GM12865 (cell line): ENCODE measurements around the gene GPANK1.
A peak's percentile ranks its signal among the peaks of the same experiment; 100 is the strongest.
"Not testable (repeated sequence)": the region's sequence is repeated elsewhere in the genome, so short reads cannot be mapped to it uniquely, and the experiment has no call there.

Source experiments
- DNase-seq: peaks from one replicate; pipeline ENCODE4 v3.0.0; 2010; ENCODE audit warnings: low read depth
- H3K4me3 ChIP-seq: 2 replicates; pipeline ENCODE4 v1.5.1; 2011; ENCODE audit warnings: mild to moderate bottlenecking, low read depth, low read length, control low read depth
- CTCF ChIP-seq: IDR thresholded peaks from 2 replicates; pipeline ENCODE4 v1.5.1; 2011; ENCODE audit warnings: low read length, control low read depth, low read depth, inconsistent platforms; ENCODE audit not compliant: insufficient read depth; ENCODE audit errors: missing control alignments

The GPANK1 gene

DNA sequence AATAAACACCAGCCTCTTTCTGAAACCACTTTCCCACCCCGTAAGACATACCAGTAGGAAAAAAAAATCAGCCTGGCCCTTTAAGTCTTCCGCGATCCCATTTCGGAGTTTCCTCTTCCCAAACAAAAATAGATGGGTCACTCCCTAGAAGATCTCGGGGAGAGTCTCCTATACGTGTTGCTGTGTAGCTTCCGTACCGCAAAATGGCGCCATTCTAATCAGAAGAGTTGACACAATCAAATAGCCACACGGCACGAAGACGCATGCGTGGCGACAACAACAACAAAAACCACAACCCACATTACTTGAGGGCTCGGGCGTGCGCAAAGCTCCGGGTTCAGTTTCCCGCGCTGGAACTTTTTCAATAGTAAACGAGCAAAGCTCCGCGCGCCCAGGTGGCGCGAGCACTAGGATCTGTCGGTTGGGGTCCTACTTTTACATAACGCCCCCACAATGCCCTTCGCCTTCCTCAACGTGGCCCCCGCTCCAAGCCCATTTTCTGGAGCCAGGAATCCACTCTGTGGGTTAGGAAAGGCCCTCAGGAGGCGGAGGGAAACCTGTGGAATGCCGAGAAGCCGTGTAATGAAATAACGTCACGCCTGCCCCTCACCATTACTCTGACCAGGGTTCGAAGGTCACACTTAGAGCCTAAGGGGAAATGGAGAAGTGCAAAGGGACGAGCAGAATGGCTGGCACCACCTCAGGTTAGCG, at the start of gene GPANK1:
GPANK1 (minus strand) TSS at position 208 of the 711 bp plus-strand sequence. CDS start 519 bp downstream, outside the sequence.
- DNase-seq: peak; percentile 97
- no peak for TF ChIP-seq CTCF
- H3K4me3 ChIP-seq: peak within 1 kb of the TSS; percentile 65

DNA sequence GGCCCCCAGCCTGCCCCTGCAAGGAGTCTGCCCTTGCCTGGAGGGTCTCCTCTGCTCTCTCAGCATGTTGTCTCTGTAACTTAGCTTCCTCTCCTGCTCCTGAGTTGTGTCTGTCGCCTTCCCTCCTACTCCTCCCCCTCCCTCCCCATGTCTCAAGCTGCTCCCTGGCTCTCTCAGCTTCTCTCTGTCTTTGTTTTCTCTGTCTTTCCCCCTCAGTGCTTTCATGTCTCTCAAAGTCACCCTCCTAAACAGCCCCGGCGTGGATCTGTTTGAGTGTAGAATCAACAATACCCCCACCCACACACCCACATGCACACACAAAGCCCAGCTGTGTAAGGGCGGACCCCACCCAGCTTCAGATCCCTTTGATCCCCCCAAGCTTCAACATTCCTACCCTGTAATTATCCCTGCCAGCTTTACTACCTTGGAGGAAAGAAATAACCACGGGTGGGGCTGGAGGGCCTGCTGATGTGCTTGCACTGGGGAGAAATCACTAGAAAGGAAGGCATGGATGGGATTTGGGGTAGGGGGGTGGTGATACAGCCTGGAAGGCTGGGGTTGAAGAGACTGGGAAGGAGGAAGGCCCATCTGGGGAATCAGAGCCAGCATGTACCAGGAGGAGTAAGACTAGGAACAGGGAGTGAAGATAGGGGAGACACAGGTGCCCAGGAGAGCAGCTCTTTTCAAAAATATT, 49.3 kb upstream of the GPANK1 start:
- H3K4me3 ChIP-seq: no peak overlapping the region
- no peak for DNase-seq
- TF ChIP-seq CTCF: no peak

DNA sequence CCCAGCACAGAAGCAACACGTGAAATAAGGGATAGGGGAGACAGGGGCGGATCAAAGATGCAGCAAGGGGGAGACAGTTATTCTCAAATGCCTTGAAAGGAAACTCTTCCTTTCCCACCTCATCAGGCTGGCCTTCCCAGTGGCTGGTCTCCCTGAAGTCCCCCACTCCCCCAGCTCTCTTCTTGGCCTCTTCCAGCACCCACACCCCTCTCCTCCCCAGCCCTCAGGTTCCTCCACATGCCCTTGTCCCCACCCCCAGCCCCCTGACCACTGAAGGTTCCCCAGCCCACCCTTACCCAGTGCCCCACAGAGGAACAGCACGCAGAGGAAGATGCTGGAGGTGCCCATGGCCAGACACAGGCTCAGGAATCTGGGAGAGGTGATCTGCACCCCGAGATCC, 48.7 kb upstream of the GPANK1 start:
- no peak overlapping the region for H3K4me3 ChIP-seq
- no peak for DNase-seq
- no peak for TF ChIP-seq CTCF

GRCh38 chr6:31712296-31712695, 47.5 kb upstream of the GPANK1 start:
- no peak overlapping the region for H3K4me3 ChIP-seq
- no peak for DNase-seq
- peak; percentile 21 for TF ChIP-seq CTCF

- DNase-seq: no peak
- TF ChIP-seq CTCF: no peak
- H3K4me3 ChIP-seq: no peak overlapping the region
Measured at GRCh38 chr6:31711233-31711632, 46.4 kb upstream of the GPANK1 start.

DNA sequence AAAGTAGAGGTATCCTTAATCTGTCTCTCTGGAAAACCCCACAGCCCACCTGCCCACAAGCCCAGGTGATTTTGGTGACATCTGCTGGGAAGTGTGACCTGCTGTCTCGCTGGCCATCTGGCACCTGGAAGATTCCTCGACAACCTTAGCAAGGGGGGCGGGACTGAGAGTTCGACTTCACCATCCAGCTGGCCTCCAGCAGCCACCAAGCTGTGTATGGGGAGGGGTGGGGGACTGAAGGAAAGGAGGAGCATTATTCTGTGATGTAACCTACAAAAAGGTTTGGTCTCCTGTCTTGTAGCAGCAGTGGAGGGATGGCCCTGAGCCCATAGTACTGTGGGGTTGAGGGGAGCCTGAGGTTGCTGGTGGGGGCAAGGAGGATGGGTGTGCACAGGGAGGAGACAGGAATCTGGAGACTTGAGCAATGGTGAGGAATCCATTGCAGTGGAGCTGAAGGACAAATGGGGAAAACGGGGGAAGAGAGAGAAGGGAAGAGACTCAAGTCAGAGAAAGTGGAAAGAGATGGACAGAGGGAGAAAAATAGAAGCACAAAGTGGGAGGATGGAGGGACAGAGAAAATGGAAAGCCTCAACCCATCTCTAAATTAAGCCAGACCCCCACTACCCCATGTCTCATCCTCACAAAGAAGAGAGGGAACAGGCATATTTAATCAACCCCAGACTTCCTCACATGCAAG, 45.9 kb upstream of the GPANK1 start:
- DNase-seq: no peak
- no peak overlapping the region for H3K4me3 ChIP-seq
- TF ChIP-seq CTCF: no peak

DNA sequence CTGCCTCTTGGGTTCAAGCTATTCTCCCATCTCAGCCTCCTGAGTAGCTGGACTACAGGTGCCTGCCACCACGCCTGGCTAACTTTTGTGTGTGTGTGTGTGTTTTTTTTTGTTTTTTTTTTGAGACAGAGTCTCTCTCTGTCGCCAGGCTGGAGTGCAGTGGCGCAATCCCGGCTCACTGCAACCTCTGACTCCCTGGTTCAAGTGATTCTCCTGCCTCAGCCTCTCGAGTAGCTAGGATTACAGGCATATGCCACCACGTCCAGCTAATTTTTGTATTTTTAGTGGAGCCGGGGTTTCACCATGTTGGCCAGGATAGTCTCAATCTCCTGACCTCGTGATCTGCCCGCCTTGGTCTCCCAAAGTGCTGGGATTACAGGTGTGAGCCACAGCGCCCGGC, 44.4 kb upstream of the GPANK1 start:
- not testable (repeated sequence) for DNase-seq, H3K4me3 ChIP-seq
